ENCODE data around the gene KRTAP5-7. TPM values are rescaled to one million over a fixed set of nuclear protein-coding genes. Genes with fewer than 3 reads are reported as not detected.
"Not testable (repeated sequence)": the region's sequence is repeated elsewhere in the genome, so short reads cannot be mapped to it uniquely, and the experiment has no call there.

KRTAP5-7 gene, protein sequence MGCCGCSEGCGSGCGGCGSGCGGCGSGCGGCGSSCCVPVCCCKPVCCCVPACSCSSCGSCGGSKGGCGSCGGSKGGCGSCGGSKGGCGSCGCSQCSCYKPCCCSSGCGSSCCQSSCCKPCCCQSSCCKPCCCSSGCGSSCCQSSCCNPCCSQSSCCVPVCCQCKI
- polyA plus RNA-seq: under 1 TPM in 2 of 4 donors, not detected in 2; 0.07 to 0.12 TPM
- long read RNA-seq, donor 1: 0 reads
- long read RNA-seq, donor 2: 0 reads
- long read RNA-seq, donor 3: 0 reads
- long read RNA-seq, donor 4: 0 reads
- long read RNA-seq, donor 5, partial matches to known transcripts: 0 of 1 reads
- long read RNA-seq, donor 5, other reads (novel, unspliced or antisense): 0 of 1 reads
- long read RNA-seq, donor 6: 0 reads
- long read RNA-seq, donor 7: 0 reads
- long read RNA-seq, donor 8: 0 reads
- long read RNA-seq, donor 9: 0 reads
- long read RNA-seq, donor 10, partial matches to known transcripts: 0 of 1 reads
- long read RNA-seq, donor 10, other reads (novel, unspliced or antisense): 0 of 1 reads

DNA sequence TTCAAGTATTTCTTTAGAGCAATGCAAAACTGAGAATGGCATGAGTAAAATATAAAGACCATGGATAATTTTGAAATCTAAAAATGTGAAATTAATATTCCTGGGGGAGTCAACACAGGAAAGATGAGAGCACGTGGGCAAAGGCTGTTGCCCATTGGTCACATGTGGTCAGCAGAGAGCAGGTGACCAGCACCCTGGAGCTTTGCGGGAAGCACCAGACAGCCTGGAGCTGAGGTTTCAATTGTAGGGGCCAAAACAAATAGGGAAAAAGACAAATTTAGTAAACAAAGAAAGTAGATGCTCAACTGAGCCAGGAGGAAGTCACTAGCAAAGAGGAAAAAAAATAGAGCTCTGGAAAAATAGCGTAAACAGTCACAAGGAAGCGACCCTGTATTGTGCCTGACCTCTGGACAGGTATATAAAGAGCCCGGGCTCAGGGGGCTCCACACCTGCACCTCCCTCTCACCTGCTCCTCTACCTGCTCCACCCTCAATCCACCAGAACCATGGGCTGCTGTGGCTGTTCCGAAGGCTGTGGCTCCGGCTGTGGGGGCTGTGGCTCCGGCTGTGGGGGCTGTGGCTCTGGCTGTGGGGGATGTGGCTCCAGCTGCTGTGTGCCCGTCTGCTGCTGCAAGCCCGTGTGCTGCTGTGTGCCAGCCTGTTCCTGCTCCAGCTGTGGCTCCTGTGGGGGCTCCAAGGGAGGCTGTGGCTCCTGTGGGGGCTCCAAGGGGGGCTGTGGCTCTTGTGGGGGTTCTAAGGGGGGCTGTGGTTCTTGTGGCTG, at the start of gene KRTAP5-7:
TSS of gene KRTAP5-7 (plus strand) at position 472 of the 780 bp plus-strand sequence. CDS start at position 506, 34 bp downstream.
- WGBS, 3 donors: 21 to 39% (median 39%) methylated on average over 10 of the region's 10 CpGs
- not testable (repeated sequence) for FAIRE-seq; H3K27ac ChIP-seq (ENCODE audit: low read depth in 1 of 3, low read length in 2 of 3)

DNA sequence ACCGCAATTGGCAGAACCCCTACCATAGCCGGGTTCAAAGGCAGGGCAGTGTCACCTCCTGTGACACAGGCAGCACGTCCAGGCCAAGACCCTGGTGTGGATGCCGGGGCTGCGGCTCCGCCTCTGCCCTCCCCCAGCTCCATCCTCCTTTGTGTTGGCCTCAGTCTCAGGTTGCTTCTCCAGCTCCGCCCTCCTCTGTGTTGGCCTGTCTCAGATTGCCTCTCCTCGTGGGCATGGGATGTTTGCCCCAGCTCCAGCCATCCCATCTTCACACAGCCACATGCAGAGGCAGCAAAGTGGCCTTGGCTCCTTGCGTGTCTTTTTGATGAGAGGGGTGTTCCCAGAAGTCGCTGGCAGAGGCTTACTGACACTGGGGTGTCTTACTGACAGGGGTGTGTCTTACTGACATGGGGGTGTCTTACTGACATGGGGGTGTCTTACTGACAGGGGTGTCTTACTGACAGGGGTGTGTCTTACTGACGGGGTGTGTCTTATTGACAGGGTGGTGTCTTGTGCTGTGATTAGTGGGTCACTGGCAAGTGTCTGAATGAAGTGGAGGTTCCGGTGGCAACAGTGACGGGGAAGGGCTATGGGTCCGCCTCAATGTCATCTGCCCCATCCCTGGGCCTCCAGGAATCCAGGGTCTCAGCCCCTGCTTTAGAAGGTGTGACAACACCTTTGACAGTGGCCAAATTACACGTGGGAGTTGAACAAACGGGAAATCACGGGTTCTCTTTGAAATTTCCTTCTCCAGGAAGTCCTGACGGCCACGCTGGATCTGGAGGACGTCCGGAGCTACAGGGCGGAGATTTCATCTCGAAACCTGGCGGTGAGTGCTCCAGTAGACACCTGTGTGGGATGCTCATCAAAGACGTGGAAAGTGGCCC, 49.2 kb upstream of the KRTAP5-7 start:
- WGBS, 3 donors: 78 to 86% (median 85%) methylated on average over 25 of the region's 25 CpGs
- no peak overlapping the region for H3K4me3 ChIP-seq (ENCODE audit: low read depth in 1 of 3, low read length in 3 of 3)
- no peaks in the 10 kb centered on the region for H3K4me1 ChIP-seq (ENCODE audit: control insufficient read depth in 3 of 3, insufficient read depth in 2 of 3, low read depth in 1 of 3, low read length in 2 of 3)
- DNase-seq: no peak
- FAIRE-seq: no peak
- H3K36me3 ChIP-seq (ENCODE audit: control insufficient read depth in 3 of 3, insufficient read depth in 2 of 3, low read depth in 1 of 3, low read length in 3 of 3): peaks cover 29 to 98% (median 45%) of the 10 kb centered on the region in 3 donors
- H3K27me3 ChIP-seq (ENCODE audit: control insufficient read depth in 3 of 3, insufficient read depth in 3 of 3, low read length in 3 of 3): no peaks in the 10 kb centered on the region
- no peaks in the 10 kb centered on the region for H3K9me3 ChIP-seq (ENCODE audit: control insufficient read depth in 2 of 2, insufficient read depth in 1 of 2, low read depth in 1 of 2, low read length in 1 of 2)
- no peak overlapping the region for H3K27ac ChIP-seq (ENCODE audit: low read depth in 1 of 3, low read length in 2 of 3)

More for the DNA sequence above, at the start of gene KRTAP5-7:
- not testable (repeated sequence) for H3K4me1 ChIP-seq (ENCODE audit: control insufficient read depth in 3 of 3, insufficient read depth in 2 of 3, low read depth in 1 of 3, low read length in 2 of 3); H3K4me3 ChIP-seq (ENCODE audit: low read depth in 1 of 3, low read length in 3 of 3); H3K36me3 ChIP-seq (ENCODE audit: control insufficient read depth in 3 of 3, insufficient read depth in 2 of 3, low read depth in 1 of 3, low read length in 3 of 3); H3K27me3 ChIP-seq (ENCODE audit: control insufficient read depth in 3 of 3, insufficient read depth in 3 of 3, low read length in 3 of 3); H3K9me3 ChIP-seq (ENCODE audit: control insufficient read depth in 2 of 2, insufficient read depth in 1 of 2, low read depth in 1 of 2, low read length in 1 of 2)
- peak in 1 of 2 donors; percentile 15 for DNase-seq

DNA sequence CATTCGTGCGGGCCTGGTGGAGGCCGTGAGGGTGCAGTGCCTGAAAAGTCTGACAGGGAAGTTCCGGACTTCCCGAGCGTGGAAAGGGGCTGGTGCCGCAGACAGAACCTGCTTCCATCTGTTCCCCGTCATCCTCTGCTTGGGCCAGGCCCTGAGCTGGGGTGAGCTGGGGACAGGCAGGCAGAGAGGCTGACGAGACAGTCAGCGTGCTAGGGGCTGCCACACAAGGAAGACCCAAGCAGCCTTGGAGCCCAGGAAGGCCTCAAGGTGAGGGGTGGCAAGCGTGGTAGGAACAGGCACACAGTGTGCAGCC, 48.6 kb upstream of the KRTAP5-7 start:
- DNase-seq (no peak), FAIRE-seq (no peak)
- H3K4me3 ChIP-seq (ENCODE audit: low read depth in 1 of 3, low read length in 3 of 3): no peak overlapping the region
- no peak overlapping the region for H3K27ac ChIP-seq (ENCODE audit: low read depth in 1 of 3, low read length in 2 of 3)
- no peaks in the 10 kb centered on the region for H3K4me1 ChIP-seq (ENCODE audit: control insufficient read depth in 3 of 3, insufficient read depth in 2 of 3, low read depth in 1 of 3, low read length in 2 of 3)
- H3K9me3 ChIP-seq (ENCODE audit: control insufficient read depth in 2 of 2, insufficient read depth in 1 of 2, low read depth in 1 of 2, low read length in 1 of 2): no peaks in the 10 kb centered on the region
- WGBS, 3 donors: 93 to 96% (median 94%) methylated on average over 11 of the region's 11 CpGs
- H3K27me3 ChIP-seq (ENCODE audit: control insufficient read depth in 3 of 3, insufficient read depth in 3 of 3, low read length in 3 of 3): no peaks in the 10 kb centered on the region
- peaks cover 29 to 98% (median 43%) of the 10 kb centered on the region in 3 donors for H3K36me3 ChIP-seq (ENCODE audit: control insufficient read depth in 3 of 3, insufficient read depth in 2 of 3, low read depth in 1 of 3, low read length in 3 of 3)

DNA sequence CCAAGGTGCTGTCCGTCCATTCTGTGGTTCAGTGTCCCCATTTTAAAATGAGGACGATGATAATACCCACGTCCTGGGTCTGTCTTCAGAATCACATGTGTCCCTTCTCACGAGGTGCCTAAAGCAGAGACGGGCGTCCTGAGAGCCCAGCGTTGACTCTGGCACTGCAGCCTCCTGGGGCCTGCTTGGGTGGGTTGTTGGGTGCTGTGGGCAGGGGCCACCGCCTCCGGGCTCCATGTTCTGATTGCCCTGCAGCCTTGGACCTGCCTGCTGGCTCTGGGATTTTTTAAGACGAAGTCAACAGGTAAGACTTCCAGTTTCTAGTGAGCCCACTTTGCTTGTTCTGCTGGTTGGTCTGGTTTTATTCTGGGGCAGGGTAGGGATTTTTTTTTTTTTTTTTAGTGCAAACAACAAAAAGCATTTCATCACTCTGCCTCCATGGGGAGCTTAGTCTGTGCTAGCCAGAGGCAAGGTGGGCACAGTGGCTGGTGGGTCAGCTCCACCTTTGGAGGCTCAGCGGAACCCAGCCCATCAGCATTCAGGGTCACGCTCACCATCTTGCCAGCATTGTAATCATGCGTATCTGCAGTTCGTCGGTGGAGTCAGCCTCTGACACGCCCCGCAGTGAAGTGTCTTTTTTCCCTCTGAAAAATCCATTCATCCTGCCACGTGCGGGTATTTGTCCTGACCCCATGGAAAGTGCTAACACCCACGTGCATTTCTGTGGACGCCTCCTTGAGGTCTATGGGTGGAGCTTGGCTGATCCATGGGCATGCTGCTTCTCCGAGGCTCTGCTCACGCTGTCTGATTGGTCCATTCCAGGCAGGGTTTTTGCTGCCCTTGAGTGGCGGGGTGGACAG, 45.7 kb upstream of the KRTAP5-7 start:
- no peak for FAIRE-seq
- DNase-seq: no peak
- WGBS, 3 donors: 88 to 95% (median 92%) methylated on average over 24 of the region's 24 CpGs
- H3K4me3 ChIP-seq (ENCODE audit: low read depth in 1 of 3, low read length in 3 of 3): no peak overlapping the region
- H3K36me3 ChIP-seq (ENCODE audit: control insufficient read depth in 3 of 3, insufficient read depth in 2 of 3, low read depth in 1 of 3, low read length in 3 of 3): peaks cover 25 to 98% (median 50%) of the 10 kb centered on the region in 3 donors
- H3K27me3 ChIP-seq (ENCODE audit: control insufficient read depth in 3 of 3, insufficient read depth in 3 of 3, low read length in 3 of 3): no peaks in the 10 kb centered on the region
- no peak overlapping the region for H3K27ac ChIP-seq (ENCODE audit: low read depth in 1 of 3, low read length in 2 of 3)
- H3K4me1 ChIP-seq (ENCODE audit: control insufficient read depth in 3 of 3, insufficient read depth in 2 of 3, low read depth in 1 of 3, low read length in 2 of 3): no peaks in the 10 kb centered on the region
- no peaks in the 10 kb centered on the region for H3K9me3 ChIP-seq (ENCODE audit: control insufficient read depth in 2 of 2, insufficient read depth in 1 of 2, low read depth in 1 of 2, low read length in 1 of 2)

DNA sequence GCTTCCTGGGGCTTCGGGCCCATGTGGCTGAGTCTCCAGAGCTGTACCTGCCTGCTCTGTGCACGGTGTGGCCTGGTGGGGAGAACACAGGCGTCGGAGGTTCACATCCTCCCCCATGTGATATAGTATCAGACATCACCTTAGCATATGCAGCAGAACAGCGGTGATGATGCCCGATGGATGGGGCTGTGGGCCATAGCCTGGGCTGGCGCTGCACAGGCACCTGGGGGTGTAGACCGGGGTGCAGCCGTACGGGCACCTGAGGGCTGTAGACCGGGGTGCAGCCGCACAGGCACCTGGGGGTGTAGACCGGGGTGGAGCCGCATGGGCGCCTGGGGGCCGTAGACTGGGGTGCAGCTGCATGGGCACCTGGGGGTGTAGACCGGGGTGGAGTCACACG, 44.9 kb upstream of the KRTAP5-7 start:
- FAIRE-seq (no peak), DNase-seq (no peak)
- Histone ChIP-seq H3K27me3 (ENCODE audit: control insufficient read depth in 3 of 3, insufficient read depth in 3 of 3, low read length in 3 of 3) (no peaks in the 10 kb centered on the region), H3K36me3 (ENCODE audit: control insufficient read depth in 3 of 3, insufficient read depth in 2 of 3, low read depth in 1 of 3, low read length in 3 of 3) (peaks cover 22 to 89% (median 43%) of the 10 kb centered on the region in 3 donors), H3K4me1 (ENCODE audit: control insufficient read depth in 3 of 3, insufficient read depth in 2 of 3, low read depth in 1 of 3, low read length in 2 of 3) (no peaks in the 10 kb centered on the region), H3K9me3 (ENCODE audit: control insufficient read depth in 2 of 2, insufficient read depth in 1 of 2, low read depth in 1 of 2, low read length in 1 of 2) (no peaks in the 10 kb centered on the region), H3K4me3 (ENCODE audit: low read depth in 1 of 3, low read length in 3 of 3) (no peak overlapping the region), H3K27ac (ENCODE audit: low read depth in 1 of 3, low read length in 2 of 3) (no peak overlapping the region)
- 97 to 99% (median 97%) methylated on average over 18 of the region's 18 CpGs for WGBS, 3 donors

DNA sequence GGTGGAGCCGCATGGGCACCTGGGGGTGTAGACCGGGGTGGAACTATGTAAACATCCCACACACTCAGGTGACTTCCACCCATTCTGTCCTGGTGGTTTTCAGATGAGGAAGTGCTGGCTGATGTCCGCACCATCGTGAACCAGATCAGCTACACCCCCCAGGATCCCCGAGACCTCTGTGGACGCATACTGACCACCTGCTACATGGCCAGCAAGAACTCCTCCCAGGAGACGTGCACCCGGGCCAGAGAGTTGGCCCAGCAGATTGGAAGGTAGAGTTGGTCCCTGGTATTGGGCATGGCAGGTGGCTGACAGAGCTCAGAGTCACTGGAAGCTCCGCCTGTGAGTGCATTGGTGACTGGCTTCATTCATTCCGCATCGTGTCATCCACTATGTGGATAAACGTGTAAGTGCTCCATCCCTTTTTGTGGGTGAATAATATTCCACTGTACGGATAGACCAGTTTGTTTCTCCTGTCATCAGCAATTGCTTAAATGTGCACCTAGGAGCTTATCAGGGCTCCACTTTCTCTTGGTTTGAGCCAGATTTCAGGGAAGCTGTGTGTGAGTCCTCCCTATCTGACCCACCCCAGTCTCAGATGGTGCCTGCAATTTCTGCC, 44.2 kb upstream of the KRTAP5-7 start:
- Histone ChIP-seq H3K4me1 (ENCODE audit: control insufficient read depth in 3 of 3, insufficient read depth in 2 of 3, low read depth in 1 of 3, low read length in 2 of 3) (peaks cover 0 to 2% (median 0%) of the 10 kb centered on the region in 3 donors), H3K27me3 (ENCODE audit: control insufficient read depth in 3 of 3, insufficient read depth in 3 of 3, low read length in 3 of 3) (no peaks in the 10 kb centered on the region), H3K36me3 (ENCODE audit: control insufficient read depth in 3 of 3, insufficient read depth in 2 of 3, low read depth in 1 of 3, low read length in 3 of 3) (peaks cover 19 to 83% (median 42%) of the 10 kb centered on the region in 3 donors), H3K9me3 (ENCODE audit: control insufficient read depth in 2 of 2, insufficient read depth in 1 of 2, low read depth in 1 of 2, low read length in 1 of 2) (no peaks in the 10 kb centered on the region), H3K4me3 (ENCODE audit: low read depth in 1 of 3, low read length in 3 of 3) (no peak overlapping the region), H3K27ac (ENCODE audit: low read depth in 1 of 3, low read length in 2 of 3) (no peak overlapping the region)
- DNase-seq: no peak
- no peak for FAIRE-seq
- 96 to 98% (median 97%) methylated on average over 13 of the region's 13 CpGs for WGBS, 3 donors

DNA sequence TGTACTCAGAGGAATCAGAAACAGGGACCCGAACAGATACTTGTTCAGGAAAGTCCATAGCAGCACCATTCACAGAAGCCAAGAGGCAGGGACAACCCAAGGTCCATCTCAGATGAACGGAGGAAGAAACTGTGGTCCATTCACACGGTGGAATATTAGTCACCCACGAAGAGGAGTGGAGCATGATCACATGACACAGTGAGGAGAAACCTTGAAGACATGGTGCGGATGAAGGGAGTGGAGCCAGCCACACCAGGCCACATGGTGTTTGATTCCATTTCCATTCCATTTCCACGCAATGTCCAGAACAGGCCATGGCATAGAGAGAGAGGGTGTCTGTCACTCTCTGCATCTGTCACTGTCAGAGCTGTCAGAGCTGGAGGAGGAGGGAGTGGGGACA, 43.4 kb upstream of the KRTAP5-7 start:
- WGBS, 3 donors: 95 to 97% (median 96%) methylated on average over 6 of the region's 6 CpGs
- DNase-seq (no peak), FAIRE-seq (no peak)
- Histone ChIP-seq H3K9me3 (ENCODE audit: control insufficient read depth in 2 of 2, insufficient read depth in 1 of 2, low read depth in 1 of 2, low read length in 1 of 2) (no peaks in the 10 kb centered on the region), H3K4me3 (ENCODE audit: low read depth in 1 of 3, low read length in 3 of 3) (no peak overlapping the region), H3K27ac (ENCODE audit: low read depth in 1 of 3, low read length in 2 of 3) (no peak overlapping the region), H3K36me3 (ENCODE audit: control insufficient read depth in 3 of 3, insufficient read depth in 2 of 3, low read depth in 1 of 3, low read length in 3 of 3) (peaks cover 20 to 82% (median 44%) of the 10 kb centered on the region in 3 donors), H3K27me3 (ENCODE audit: control insufficient read depth in 3 of 3, insufficient read depth in 3 of 3, low read length in 3 of 3) (no peaks in the 10 kb centered on the region), H3K4me1 (ENCODE audit: control insufficient read depth in 3 of 3, insufficient read depth in 2 of 3, low read depth in 1 of 3, low read length in 2 of 3) (peaks cover 0 to 7% (median 0%) of the 10 kb centered on the region in 3 donors)

Data from small intestine (tissue), 16 donors.